GM21367 (cell line): ENCODE data around the gene LCN6.

Source experiments
- ATAC-seq: cut with Tn5 transposase; IDR thresholded peaks from one replicate; pipeline ENCODE4 v1.9.1; 2021; ENCODE audit not compliant: unreplicated experiment

Gene LCN6

GRCh38 chr9:136694163-136694871, 54.0 kb downstream of the LCN6 start:
- no peak for ATAC-seq
